ENCODE results near the gene CA10. TPM values are rescaled to one million over a fixed set of nuclear protein-coding genes. Genes with fewer than 3 reads are reported as not detected.

CA10 gene
- total RNA-seq, 3 donors from 2014 or later = 0.46 to 1.2 (median 0.64) TPM

DNA sequence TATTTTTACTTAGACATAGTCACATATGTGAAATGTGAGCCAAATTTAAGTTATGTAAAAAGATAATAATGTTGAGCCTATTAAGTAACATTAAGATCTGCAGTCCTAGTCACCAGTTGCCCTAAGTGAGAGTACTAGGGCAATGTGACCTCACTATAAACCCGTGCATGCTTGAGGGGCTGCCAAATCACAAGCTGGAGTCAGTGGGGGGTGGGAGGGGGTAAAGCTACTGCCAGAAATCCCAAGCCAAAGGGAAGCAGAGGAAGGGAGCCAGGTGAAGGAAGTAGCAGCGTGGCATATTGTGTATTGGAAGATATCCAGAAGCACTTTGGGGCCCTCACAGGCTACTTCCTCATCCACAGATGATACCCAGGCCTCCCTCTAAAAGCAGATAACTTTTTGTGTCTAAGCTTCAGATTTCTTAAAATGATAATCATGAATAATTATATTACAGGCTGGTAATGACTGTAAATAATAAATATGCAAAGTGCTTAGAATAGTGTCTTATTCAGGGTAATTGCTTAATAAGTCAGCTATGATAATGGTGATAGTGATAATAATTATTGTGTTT, 134.1 kb downstream of the CA10 start:
- no peaks in the 10 kb centered on the region for H3K36me3 ChIP-seq (ENCODE audit: low read depth)
- intact Hi-C loops (cut with DNase I, micrococcal nuclease) = no loop called here
- peak; percentile 36 for ATAC-seq
- DNase-seq = no peak
- no peaks in the 10 kb centered on the region for H3K4me1 ChIP-seq (ENCODE audit: low read depth)
- TF ChIP-seq, protein P1, sequence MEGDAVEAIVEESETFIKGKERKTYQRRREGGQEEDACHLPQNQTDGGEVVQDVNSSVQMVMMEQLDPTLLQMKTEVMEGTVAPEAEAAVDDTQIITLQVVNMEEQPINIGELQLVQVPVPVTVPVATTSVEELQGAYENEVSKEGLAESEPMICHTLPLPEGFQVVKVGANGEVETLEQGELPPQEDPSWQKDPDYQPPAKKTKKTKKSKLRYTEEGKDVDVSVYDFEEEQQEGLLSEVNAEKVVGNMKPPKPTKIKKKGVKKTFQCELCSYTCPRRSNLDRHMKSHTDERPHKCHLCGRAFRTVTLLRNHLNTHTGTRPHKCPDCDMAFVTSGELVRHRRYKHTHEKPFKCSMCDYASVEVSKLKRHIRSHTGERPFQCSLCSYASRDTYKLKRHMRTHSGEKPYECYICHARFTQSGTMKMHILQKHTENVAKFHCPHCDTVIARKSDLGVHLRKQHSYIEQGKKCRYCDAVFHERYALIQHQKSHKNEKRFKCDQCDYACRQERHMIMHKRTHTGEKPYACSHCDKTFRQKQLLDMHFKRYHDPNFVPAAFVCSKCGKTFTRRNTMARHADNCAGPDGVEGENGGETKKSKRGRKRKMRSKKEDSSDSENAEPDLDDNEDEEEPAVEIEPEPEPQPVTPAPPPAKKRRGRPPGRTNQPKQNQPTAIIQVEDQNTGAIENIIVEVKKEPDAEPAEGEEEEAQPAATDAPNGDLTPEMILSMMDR (IDR thresholded peaks at IDR 0.05) = no peak
- no peaks in the 10 kb centered on the region for H3K9me3 ChIP-seq
- H3K4me3 ChIP-seq = no peak overlapping the region

DNA sequence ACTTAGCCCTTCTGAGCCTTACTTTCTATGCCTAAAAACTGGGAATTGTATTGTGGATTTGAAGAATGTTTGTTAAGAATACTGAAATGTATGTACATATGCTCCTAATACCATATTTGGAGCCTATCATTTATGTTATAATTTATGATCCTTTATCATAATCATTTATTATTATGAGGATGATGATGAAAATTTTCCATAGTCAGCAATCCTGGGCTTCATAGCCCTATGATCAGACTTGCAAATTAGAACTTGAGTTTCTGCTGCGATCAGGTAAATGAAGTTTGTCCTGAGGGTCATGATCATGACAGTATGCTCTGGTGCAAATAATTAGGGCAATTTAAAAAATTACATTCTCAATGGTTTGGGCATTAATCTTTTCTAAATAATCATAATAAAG, 147.4 kb downstream of the CA10 start:
- TF ChIP-seq, protein P1 (IDR thresholded peaks at IDR 0.05) = no peak

GRCh38 chr17:51999654-52000053, 158.9 kb downstream of the CA10 start:
- Histone ChIP-seq H3K4me1 (ENCODE audit: low read depth) (no peaks in the 10 kb centered on the region), H3K9me3 (no peaks in the 10 kb centered on the region), H3K36me3 (ENCODE audit: low read depth) (no peaks in the 10 kb centered on the region), H3K4me3 (no peak overlapping the region)
- ATAC-seq (no peak), DNase-seq (no peak)
- TF ChIP-seq, protein P1 (IDR thresholded peaks at IDR 0.05) = no peak
- intact Hi-C loops (cut with DNase I, micrococcal nuclease) = no loop called here

More for the DNA sequence above, 147.4 kb downstream of the CA10 start:
- Histone ChIP-seq H3K4me3 (no peak overlapping the region), H3K36me3 (ENCODE audit: low read depth) (no peaks in the 10 kb centered on the region), H3K9me3 (no peaks in the 10 kb centered on the region), H3K4me1 (ENCODE audit: low read depth) (peaks cover 3% of the 10 kb centered on the region)
- no peak for DNase-seq
- intact Hi-C loops (cut with DNase I, micrococcal nuclease) = no loop called here
- no peak for ATAC-seq

- TF ChIP-seq, protein P1 (IDR thresholded peaks at IDR 0.05) = no peak
- no peak for ATAC-seq
- DNase-seq = no peak
- Histone ChIP-seq H3K4me1 (ENCODE audit: low read depth) (no peaks in the 10 kb centered on the region), H3K9me3 (no peaks in the 10 kb centered on the region), H3K36me3 (ENCODE audit: low read depth) (no peaks in the 10 kb centered on the region), H3K4me3 (no peak overlapping the region)
- intact Hi-C loops (cut with DNase I, micrococcal nuclease) = no loop called here
Observed at GRCh38 chr17:51997723-51998122, 160.8 kb downstream of the CA10 start.

DNA sequence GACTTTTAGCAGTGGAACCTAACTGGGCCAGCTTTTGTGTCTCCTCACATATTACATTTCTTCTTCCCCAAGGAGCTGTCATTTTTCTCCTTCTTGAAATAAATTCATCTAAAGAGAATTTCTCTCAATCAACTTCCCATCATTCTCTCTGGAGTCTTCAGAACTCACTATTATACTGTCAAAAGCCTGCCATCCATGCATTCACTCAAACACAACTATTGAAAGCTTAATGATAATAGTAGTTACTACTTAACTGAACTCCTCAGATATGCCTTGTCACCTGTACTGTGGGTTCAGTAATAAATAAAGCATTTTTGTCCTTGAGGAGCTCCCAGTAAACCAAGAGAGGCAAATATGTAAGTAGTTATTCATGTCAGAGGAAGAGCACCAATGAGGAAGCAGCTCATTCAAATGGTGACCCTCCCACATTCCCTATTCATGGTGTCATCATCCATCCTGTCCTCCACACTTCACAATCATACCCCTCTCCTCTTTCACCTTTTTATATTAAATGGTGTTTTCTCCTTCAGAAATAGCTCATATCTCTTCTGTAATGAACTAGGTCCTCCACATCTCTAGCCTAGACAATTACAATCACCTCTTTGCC, 162.6 kb downstream of the CA10 start:
- no peak for ATAC-seq
- intact Hi-C loops (cut with DNase I, micrococcal nuclease) = no loop called here
- DNase-seq = no peak

More for the DNA sequence above, 162.6 kb downstream of the CA10 start:
- H3K4me1 ChIP-seq (ENCODE audit: low read depth) = no peaks in the 10 kb centered on the region
- TF ChIP-seq, protein P1 (IDR thresholded peaks at IDR 0.05) = no peak
- H3K9me3 ChIP-seq = no peaks in the 10 kb centered on the region
- no peak overlapping the region for H3K4me3 ChIP-seq
- H3K36me3 ChIP-seq (ENCODE audit: low read depth) = no peaks in the 10 kb centered on the region
